Mucosa of descending colon (tissue), 3 donors: Measurements from ENCODE around the gene VPS13D. TPM values are rescaled to one million over a fixed set of nuclear protein-coding genes. Genes with fewer than 3 reads are reported as not detected.

ENCODE experiments used
- ATAC-seq: fragments of 200-7000 bp; cut with Tn5 transposase; one replicate; pipeline ENCODE4 v1.9.1; 2020; ENCODE audit warnings: mild to moderate bottlenecking, moderate library complexity
- DNase-seq, 3 donors: peaks; one replicate each; pipeline ENCODE4 v3.0.0-alpha.2; 2020
- H3K36me3 ChIP-seq: fragments of 200-600 bp; one replicate; pipeline ENCODE4 v1.8.0; 2021; ENCODE audit warnings: low read depth, mild to moderate bottlenecking
- H3K4me1 ChIP-seq: fragments of 200-600 bp; one replicate; pipeline ENCODE4 v1.8.0; 2021; ENCODE audit warnings: low read depth, mild to moderate bottlenecking
- H3K4me3 ChIP-seq: fragments of 200-600 bp; one replicate; pipeline ENCODE4 v1.8.0; 2021; ENCODE audit warnings: mild to moderate bottlenecking
- H3K9me3 ChIP-seq: fragments of 200-600 bp; one replicate; pipeline ENCODE4 v1.8.0; 2021; ENCODE audit warnings: mild to moderate bottlenecking
- CTCF ChIP-seq: fragments of 200-600 bp; IDR thresholded peaks from one replicate; pipeline ENCODE4 v1.8.0; 2022; ENCODE audit warnings: antibody characterized with exemption, mild to moderate bottlenecking
- intact Hi-C, 2 donors: fragments of 100-400 bp; cut with DNase I in 1 of 2; cut with micrococcal nuclease in 1 of 2; formaldehyde crosslinking; loops; one replicate each; pipeline versions ENCODE4 v1.11.0 to v1.11.1; 2022; cut with DNase I, micrococcal nuclease
- total RNA-seq, 3 donors: library from RNA; stranded (reverse); fragmentation: NEBNext Ultra II Directional in 2 of 3; extraction: Animal tissue kit (Norgen Biotek cat#: 25700) in 2 of 3; gene quantifications; one replicate each; pipeline versions ENCODE4 v1.2.1 to v1.2.4, GENCODE V29; 2021 to 2023
- donor health status: DM: no; HTN: no; CAD: no; lungs with moderate emphysema.
- donor health status: DM: no; HTN: no; CAD: no.
- donor health status: DM: no; HTN: yes; CAD: no.

Gene VPS13D
- total RNA-seq, 3 donors from 2014 or later: 70.1 to 96.6 (median 96.6) TPM

GRCh38 chr1:12462586-12462985 is 232.8 kb downstream of the VPS13D start:
- intact Hi-C loops: no loop called here
- DNase-seq (no peak), ATAC-seq (no peak)
- no peaks in the 10 kb centered on the region for H3K4me1 ChIP-seq
- H3K9me3 ChIP-seq: no peaks in the 10 kb centered on the region
- no peaks in the 10 kb centered on the region for H3K36me3 ChIP-seq
- TF ChIP-seq CTCF: no peak
- no peak overlapping the region for H3K4me3 ChIP-seq

GRCh38 chr1:12464045-12464461 is 234.2 kb downstream of the VPS13D start:
- peak; percentile 36 for ATAC-seq
- H3K4me1 ChIP-seq: no peaks in the 10 kb centered on the region

GRCh38 chr1:12464598-12465056 is 234.8 kb downstream of the VPS13D start:
- Histone ChIP-seq H3K36me3 (no peaks in the 10 kb centered on the region), H3K4me1 (peaks cover 2% of the 10 kb centered on the region), H3K4me3 (no peak overlapping the region), H3K9me3 (no peaks in the 10 kb centered on the region)
- TF ChIP-seq CTCF: no peak
- intact Hi-C loops: no loop called here
- ATAC-seq: peak; percentile 48
- DNase-seq: no peak

More at GRCh38 chr1:12464045-12464461, 234.2 kb downstream of the VPS13D start:
- Histone ChIP-seq H3K4me3 (no peak overlapping the region), H3K9me3 (no peaks in the 10 kb centered on the region), H3K36me3 (no peaks in the 10 kb centered on the region)
- intact Hi-C loops: no loop called here
- no peak for DNase-seq
- TF ChIP-seq CTCF: no peak

DNA sequence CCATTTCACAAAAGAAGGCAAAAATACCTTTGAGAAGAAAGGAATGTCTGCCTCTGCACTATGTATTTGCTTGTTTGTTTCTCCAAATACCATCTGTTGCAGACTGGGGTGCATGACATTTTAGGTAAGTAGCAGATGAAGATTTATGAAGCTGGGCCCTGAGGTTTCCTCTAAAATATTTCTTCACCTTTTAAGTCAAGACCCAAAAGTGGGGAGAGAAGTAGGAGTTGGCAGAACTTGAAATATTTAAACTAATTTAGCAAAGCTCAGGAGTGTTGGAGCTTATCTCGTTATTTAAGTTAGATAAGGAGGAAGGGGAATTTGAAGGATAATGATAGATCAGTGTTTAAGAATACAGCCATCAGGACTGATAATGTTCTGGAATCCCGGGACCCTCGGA is 235.3 kb downstream of the VPS13D start:
- Histone ChIP-seq H3K4me1 (peaks cover 5% of the 10 kb centered on the region), H3K9me3 (no peaks in the 10 kb centered on the region), H3K4me3 (no peak overlapping the region), H3K36me3 (no peaks in the 10 kb centered on the region)
- DNase-seq (no peak), ATAC-seq (no peak)
- TF ChIP-seq CTCF: no peak
- intact Hi-C loops: no loop called here

GRCh38 chr1:12466816-12467215 is 237.0 kb downstream of the VPS13D start:
- H3K9me3 ChIP-seq: no peaks in the 10 kb centered on the region
- no peak overlapping the region for H3K4me3 ChIP-seq
- H3K4me1 ChIP-seq: peaks cover 5% of the 10 kb centered on the region
- intact Hi-C loops: no loop called here
- ATAC-seq (no peak), DNase-seq (no peak)
- H3K36me3 ChIP-seq: no peaks in the 10 kb centered on the region
- TF ChIP-seq CTCF: no peak
